Stromal cell of bone marrow (primary cell): ENCODE data around the gene RBM33.
"Not testable (repeated sequence)": the region's sequence is repeated elsewhere in the genome, so short reads cannot be mapped to it uniquely, and the experiment has no call there.

Experiments
- DNase-seq: peaks from one replicate; pipeline ENCODE4 v3.0.0-alpha.2; 2012; ENCODE audit warnings: low read depth

The RBM33 gene

GRCh38 chr7:155665079-155665956 lies 20.9 kb downstream of the RBM33 start:
- DNase-seq = no peak

GRCh38 chr7:155665957-155666287 lies 21.5 kb downstream of the RBM33 start:
- DNase-seq = peak; percentile 76

GRCh38 chr7:155667241-155667829 lies 22.9 kb downstream of the RBM33 start:
- no peak for DNase-seq

GRCh38 chr7:155669717-155670505 lies 25.4 kb downstream of the RBM33 start:
- peak; percentile 53 for DNase-seq

- DNase-seq = no peak
Measured at GRCh38 chr7:155670521-155670920, 26.1 kb downstream of the RBM33 start.

DNA sequence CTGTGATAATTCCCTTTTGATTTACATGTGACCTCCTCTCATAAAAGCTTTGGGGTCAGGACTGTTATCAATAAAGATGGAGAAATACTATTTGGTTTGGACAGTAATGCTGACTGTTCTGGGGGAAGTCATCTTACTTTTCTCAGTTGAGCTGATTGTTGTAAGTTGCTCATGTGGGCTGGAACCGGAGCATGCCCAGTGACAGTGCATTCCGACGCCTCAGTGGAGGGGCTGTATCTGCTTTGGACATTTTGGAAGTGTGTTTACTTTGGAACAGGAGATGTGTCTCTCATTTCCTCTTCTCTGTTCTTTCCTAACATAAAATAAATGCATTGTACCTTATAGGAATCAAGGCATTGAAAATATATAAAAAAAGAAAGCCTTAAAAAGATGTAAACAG lies 30.1 kb downstream of the RBM33 start:
- no peak for DNase-seq

DNA sequence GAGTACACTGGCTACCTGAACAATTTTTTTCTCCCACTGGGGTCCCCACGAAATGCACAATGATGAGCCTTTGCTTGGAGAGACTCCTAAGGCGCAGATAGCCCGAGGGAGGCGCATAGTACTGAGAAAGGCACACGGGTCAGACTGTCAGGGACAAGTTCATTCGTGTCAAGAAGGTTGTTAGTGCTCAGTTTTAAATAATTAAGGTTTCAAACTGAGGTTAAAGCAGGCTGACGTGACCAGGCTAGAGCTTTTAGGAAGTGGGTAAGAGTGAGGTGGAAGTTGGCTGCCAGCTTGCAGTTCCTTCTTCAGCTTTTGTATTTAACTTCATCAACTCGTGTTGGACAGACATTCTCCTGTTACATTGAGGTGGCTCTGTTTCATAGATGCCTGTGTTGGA lies 31.6 kb downstream of the RBM33 start:
- DNase-seq = no peak

DNA sequence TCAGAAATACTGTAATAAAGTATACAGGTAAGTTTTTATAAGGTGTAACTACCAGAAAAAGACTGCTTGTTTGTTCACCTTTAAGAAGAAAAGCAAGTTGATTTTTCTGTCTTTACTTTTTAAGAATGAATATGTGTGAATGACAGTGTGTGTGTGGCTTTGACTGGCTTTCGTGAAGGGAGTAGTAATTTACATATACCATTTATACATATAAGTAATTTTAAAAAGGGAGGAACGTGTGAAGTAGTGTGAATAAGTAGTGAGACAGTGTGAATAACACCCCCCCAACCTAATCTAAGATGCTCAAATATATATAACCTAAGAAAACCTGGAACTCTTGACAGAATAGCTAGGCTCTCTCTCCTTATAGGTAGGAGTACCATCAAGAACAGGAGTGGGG lies 33.2 kb downstream of the RBM33 start:
- DNase-seq = no peak

DNA sequence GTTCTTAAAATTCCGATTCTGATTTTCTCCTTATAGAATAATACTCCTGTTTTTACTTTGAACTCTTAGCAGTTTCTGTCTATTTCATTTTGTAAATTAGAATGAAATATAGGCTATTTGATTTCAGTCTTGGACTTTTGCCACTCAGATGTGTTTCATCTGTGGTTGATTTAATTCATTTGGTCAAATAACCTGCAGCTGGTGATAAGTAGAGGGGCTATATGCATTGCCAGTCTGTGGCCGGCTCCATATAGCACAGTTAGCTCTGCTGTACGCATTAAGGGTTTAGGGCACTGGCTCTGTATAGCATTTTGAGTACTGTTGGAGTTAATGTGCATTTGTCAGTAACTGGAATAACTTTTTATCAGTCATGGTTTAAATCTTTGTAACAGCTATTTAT lies 35.7 kb downstream of the RBM33 start:
- no peak for DNase-seq

DNA sequence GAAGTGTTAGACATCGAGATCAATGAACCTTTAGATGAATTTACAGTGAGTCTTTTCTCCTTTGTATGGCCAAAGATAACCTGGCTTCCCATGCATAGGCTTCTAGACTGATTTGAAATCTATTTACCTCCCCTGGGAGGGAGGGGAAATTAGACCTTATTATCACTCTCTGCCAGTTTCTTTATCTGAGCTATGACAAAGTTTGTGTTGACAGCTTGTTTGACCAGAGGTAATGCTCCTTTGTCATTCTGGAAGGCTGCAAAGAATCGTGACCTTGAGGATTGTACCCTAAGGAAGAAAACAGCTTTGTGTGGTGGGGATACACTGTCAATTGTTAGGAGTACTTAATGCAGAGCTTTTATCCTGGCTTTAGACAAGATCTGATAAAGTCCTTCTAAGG lies 36.4 kb downstream of the RBM33 start:
- no peak for DNase-seq

DNA sequence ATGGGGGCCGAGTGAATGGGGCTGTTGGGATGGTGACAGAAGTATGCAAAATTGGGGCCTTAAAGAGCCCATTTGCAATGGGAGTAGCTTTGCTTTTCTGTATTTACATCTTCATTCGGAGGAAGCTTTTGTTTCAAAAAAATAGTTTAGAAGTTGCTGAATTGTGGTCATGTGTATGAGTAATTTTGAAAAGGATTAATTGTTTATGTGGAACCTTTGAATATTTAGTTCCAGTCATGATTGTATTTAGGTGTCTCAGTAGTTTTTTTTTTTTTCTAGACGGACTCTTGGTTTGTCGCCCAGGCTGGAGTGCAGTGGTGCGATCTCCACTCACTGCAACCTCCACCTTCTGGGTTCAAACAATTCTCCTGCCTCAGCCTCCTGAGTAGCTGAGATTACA lies 37.2 kb downstream of the RBM33 start:
- no peak for DNase-seq

- no peak for DNase-seq
Measured at GRCh38 chr7:155682484-155682883, 38.0 kb downstream of the RBM33 start.

GRCh38 chr7:155683098-155683497 lies 38.6 kb downstream of the RBM33 start:
- no peak for DNase-seq

GRCh38 chr7:155683714-155684113 lies 39.3 kb downstream of the RBM33 start:
- DNase-seq = no peak

DNA sequence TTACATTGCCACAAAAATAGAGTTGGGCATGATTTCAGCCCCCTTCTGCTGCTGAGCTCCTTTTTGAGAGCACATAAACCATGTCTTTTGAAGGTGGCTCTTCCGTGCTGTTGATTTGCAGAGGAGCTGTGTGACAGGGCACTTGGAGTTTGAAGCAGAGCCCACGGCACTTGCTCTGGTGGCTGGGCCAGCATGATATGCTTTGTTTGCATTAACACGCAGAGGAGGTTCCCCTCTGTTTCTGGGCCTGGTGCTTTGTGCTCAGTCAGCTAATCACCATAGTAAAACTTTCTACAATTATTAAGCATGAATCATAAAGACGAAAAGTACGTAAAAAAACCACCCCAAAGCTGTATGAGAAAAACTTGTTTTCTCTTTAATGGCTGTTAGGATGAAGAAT lies 40.1 kb downstream of the RBM33 start:
- DNase-seq = no peak

- no peak for DNase-seq
Measured at GRCh38 chr7:155685070-155685790, 40.8 kb downstream of the RBM33 start.

DNA sequence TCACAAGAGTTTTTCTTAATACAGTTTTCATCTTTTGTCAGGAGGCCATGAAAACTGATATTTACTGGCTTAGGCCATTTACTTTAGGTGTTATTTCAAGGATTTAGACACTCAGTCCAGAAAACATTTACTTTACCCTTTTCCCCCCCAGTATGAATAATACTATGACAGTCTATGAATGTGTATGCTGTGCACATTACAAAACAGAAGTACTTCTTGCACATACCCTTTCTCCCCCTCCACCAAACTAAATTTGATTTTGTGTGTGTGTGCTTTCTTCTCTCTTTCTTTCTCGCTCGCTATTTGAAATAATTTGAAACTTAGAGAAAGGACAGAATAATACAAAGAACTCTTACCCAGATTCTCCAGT lies 41.3 kb downstream of the RBM33 start:
- no peak for DNase-seq

GRCh38 chr7:155686620-155687324 lies 42.3 kb downstream of the RBM33 start:
- DNase-seq = not testable (repeated sequence)

DNA sequence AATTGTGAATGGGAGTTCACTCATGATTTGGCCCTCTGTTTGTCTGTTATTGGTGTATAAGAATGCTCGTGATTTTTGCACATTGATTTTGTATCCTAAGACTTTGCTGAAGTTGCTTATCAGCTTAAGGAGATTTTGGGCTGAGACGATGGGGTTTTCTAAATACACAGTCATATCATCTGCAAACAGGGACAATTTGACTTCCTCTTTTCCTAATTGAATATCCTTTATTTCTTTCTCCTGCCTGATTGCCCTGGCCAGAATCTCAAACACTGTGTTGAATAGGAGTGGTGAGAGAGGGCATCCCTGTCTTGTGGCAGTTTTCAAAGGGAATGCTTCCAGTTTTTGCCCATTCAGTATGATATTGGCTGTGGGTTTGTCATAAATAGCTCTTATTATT lies 43.8 kb downstream of the RBM33 start:
- DNase-seq = not testable (repeated sequence)

GRCh38 chr7:155690655-155691054 lies 46.2 kb downstream of the RBM33 start:
- not testable (repeated sequence) for DNase-seq

GRCh38 chr7:155692317-155692716 lies 47.9 kb downstream of the RBM33 start:
- DNase-seq = no peak

DNA sequence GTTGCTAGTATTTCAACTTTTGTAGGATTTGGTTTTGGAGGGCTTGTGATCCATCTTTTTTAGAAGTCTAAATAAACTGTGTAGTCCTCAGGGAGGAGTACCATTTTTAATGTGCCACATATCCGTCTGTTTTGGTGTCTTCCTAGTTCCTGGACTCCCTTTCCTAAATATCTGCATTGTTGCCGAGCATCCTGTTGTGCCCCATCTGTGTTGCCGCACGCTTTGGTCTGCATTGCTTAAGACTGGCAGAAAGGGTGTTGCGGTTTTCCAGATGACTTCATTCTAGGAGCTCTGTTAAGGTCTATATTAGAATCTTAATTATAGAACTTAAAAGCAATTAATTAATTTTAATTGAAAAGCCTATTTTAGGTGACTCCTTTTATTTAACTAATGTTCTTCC lies 49.4 kb downstream of the RBM33 start:
- DNase-seq = no peak
